Skeletal muscle tissue (tissue), 4 donors: ENCODE data around the gene STOX1. TPM values are rescaled to one million over a fixed set of nuclear protein-coding genes. Genes with fewer than 3 reads are reported as not detected.
"Not testable (repeated sequence)": the region's sequence is repeated elsewhere in the genome, so short reads cannot be mapped to it uniquely, and the experiment has no call there.

Source experiments
- H3K27ac ChIP-seq: one replicate; pipeline ENCODE4 v1.7.0; 2013; ENCODE audit warnings: mild to moderate bottlenecking, low read depth, low read length, inconsistent platforms
- H3K27me3 ChIP-seq, 3 donors: one replicate each; pipeline ENCODE4 v1.7.0; 2013; ENCODE audit warnings: low read length in 3 of 3; ENCODE audit not compliant: control insufficient read depth in 3 of 3, insufficient read depth in 3 of 3
- H3K36me3 ChIP-seq, 3 donors: one replicate each; pipeline ENCODE4 v1.7.0; 2013; ENCODE audit warnings: low read length in 3 of 3; ENCODE audit not compliant: control insufficient read depth in 3 of 3, insufficient read depth in 3 of 3
- H3K4me1 ChIP-seq, 3 donors: one replicate each; pipeline ENCODE4 v1.7.0; 2013; ENCODE audit warnings: low read length in 3 of 3, mild to moderate bottlenecking in 3 of 3; ENCODE audit not compliant: control insufficient read depth in 3 of 3, insufficient read depth in 3 of 3
- H3K4me3 ChIP-seq, 3 donors: one replicate each; pipeline ENCODE4 v1.7.0; 2013; ENCODE audit warnings: low read length in 3 of 3
- H3K9ac ChIP-seq, 3 donors: one replicate each; pipeline ENCODE4 v1.7.0; 2013; ENCODE audit warnings: low read length in 3 of 3, mild to moderate bottlenecking in 3 of 3, moderate library complexity in 2 of 3, low read depth in 1 of 3
- H3K9me3 ChIP-seq, 3 donors: one replicate each; pipeline ENCODE4 v1.7.0; 2013; ENCODE audit warnings: low read length in 3 of 3; ENCODE audit not compliant: control insufficient read depth in 3 of 3
- total RNA-seq: library from RNA; depleted of rRNA; stranded (reverse); fragments of >200 nt; gene quantifications from one replicate; pipeline ENCODE4 v1.2.3, GENCODE V29; 2014
- donor health status: Osteomylitis.

The STOX1 gene
- total RNA-seq, 1 donor from 2014 or later = 3.7 TPM

- Histone ChIP-seq H3K27me3 (no peaks in the 10 kb centered on the region), H3K9ac (no peak overlapping the region), H3K27ac (no peak overlapping the region), H3K36me3 (no peaks in the 10 kb centered on the region), H3K9me3 (peaks cover 0 to 5% (median 0%) of the 10 kb centered on the region in 3 donors), H3K4me1 (no peaks in the 10 kb centered on the region), H3K4me3 (no peak overlapping the region)
Observed at GRCh38 chr10:68857005-68857404, 29.7 kb downstream of the STOX1 start.

- H3K9me3 ChIP-seq = peaks cover 0 to 5% (median 0%) of the 10 kb centered on the region in 3 donors
- H3K27me3 ChIP-seq = no peaks in the 10 kb centered on the region
- H3K9ac ChIP-seq = no peak overlapping the region
- no peaks in the 10 kb centered on the region for H3K4me1 ChIP-seq
- H3K27ac ChIP-seq = no peak overlapping the region
- H3K4me3 ChIP-seq = no peak overlapping the region
- H3K36me3 ChIP-seq = no peaks in the 10 kb centered on the region
Observed at GRCh38 chr10:68861253-68861652, 33.9 kb downstream of the STOX1 start.

GRCh38 chr10:68864611-68865010 lies 37.3 kb downstream of the STOX1 start:
- peaks cover 0 to 5% (median 0%) of the 10 kb centered on the region in 3 donors for H3K9me3 ChIP-seq
- no peaks in the 10 kb centered on the region for H3K27me3 ChIP-seq
- H3K4me1 ChIP-seq = no peaks in the 10 kb centered on the region
- no peaks in the 10 kb centered on the region for H3K36me3 ChIP-seq
- no peak overlapping the region for H3K27ac ChIP-seq
- no peak overlapping the region for H3K9ac ChIP-seq
- H3K4me3 ChIP-seq = no peak overlapping the region

- not testable (repeated sequence) for H3K4me3 ChIP-seq, H3K36me3 ChIP-seq, H3K9me3 ChIP-seq, H3K27ac ChIP-seq, H3K27me3 ChIP-seq, H3K9ac ChIP-seq
- H3K4me1 ChIP-seq = peaks cover 0 to 12% (median 5%) of the 10 kb centered on the region in 3 donors
Observed at GRCh38 chr10:68868173-68868572, 40.8 kb downstream of the STOX1 start.

- H3K4me3 ChIP-seq = no peak overlapping the region
- H3K27ac ChIP-seq = no peak overlapping the region
- H3K27me3 ChIP-seq = no peaks in the 10 kb centered on the region
- peak overlapping the region in 1 of 3 donors; percentile 8 for H3K9ac ChIP-seq
- H3K9me3 ChIP-seq = no peaks in the 10 kb centered on the region
- H3K36me3 ChIP-seq = no peaks in the 10 kb centered on the region
- peaks cover 0 to 12% (median 5%) of the 10 kb centered on the region in 3 donors for H3K4me1 ChIP-seq
Observed at GRCh38 chr10:68869623-68870022, 42.3 kb downstream of the STOX1 start.

GRCh38 chr10:68870061-68870460 lies 42.7 kb downstream of the STOX1 start:
- Histone ChIP-seq H3K27ac (no peak overlapping the region), H3K36me3 (no peaks in the 10 kb centered on the region), H3K27me3 (no peaks in the 10 kb centered on the region), H3K4me1 (peaks cover 0 to 12% (median 5%) of the 10 kb centered on the region in 3 donors), H3K4me3 (no peak overlapping the region), H3K9ac (no peak overlapping the region), H3K9me3 (no peaks in the 10 kb centered on the region)

- Histone ChIP-seq H3K36me3 (no peaks in the 10 kb centered on the region), H3K9me3 (no peaks in the 10 kb centered on the region), H3K27me3 (no peaks in the 10 kb centered on the region), H3K4me3 (no peak overlapping the region), H3K4me1 (peaks cover 0 to 12% (median 5%) of the 10 kb centered on the region in 3 donors), H3K27ac (peak overlapping the region; percentile 70), H3K9ac (no peak overlapping the region)
Observed at GRCh38 chr10:68870545-68871104, 43.3 kb downstream of the STOX1 start.

GRCh38 chr10:68871105-68871711 lies 43.9 kb downstream of the STOX1 start:
- no peaks in the 10 kb centered on the region for H3K9me3 ChIP-seq
- peak overlapping the region; percentile 70 for H3K27ac ChIP-seq
- H3K4me3 ChIP-seq = peak overlapping the region in 1 of 3 donors; percentile 4
- no peaks in the 10 kb centered on the region for H3K36me3 ChIP-seq
- peaks cover 0 to 12% (median 5%) of the 10 kb centered on the region in 3 donors for H3K4me1 ChIP-seq
- H3K9ac ChIP-seq = peak overlapping the region in 1 of 3 donors; percentile 13
- H3K27me3 ChIP-seq = no peaks in the 10 kb centered on the region

GRCh38 chr10:68871731-68872342 lies 44.5 kb downstream of the STOX1 start:
- H3K4me3 ChIP-seq = peak overlapping the region in 1 of 3 donors; percentile 9
- no peaks in the 10 kb centered on the region for H3K9me3 ChIP-seq
- no peaks in the 10 kb centered on the region for H3K36me3 ChIP-seq
- H3K27ac ChIP-seq = peak overlapping the region; percentile 70
- no peaks in the 10 kb centered on the region for H3K27me3 ChIP-seq
- peak overlapping the region in 1 of 3 donors; percentile 35 for H3K9ac ChIP-seq
- H3K4me1 ChIP-seq = peaks cover 0 to 12% (median 5%) of the 10 kb centered on the region in 3 donors
